DMS153 (cell line): ENCODE results near the gene ACP2.

Experiments
- DNase-seq: peaks from one replicate; lab custom pipeline; 2025; lab: John Stamatoyannopoulos, UW

ACP2 gene

GRCh38 chr11:47269002-47269828, 20.6 kb upstream of the ACP2 start:
- DNase-seq, result peak; percentile 89

GRCh38 chr11:47268448-47269001, 19.9 kb upstream of the ACP2 start:
- no peak for DNase-seq

GRCh38 chr11:47267876-47268275, 19.3 kb upstream of the ACP2 start:
- DNase-seq, result no peak

GRCh38 chr11:47264521-47264920, 15.9 kb upstream of the ACP2 start:
- DNase-seq, result no peak

GRCh38 chr11:47264119-47264518, 15.5 kb upstream of the ACP2 start:
- DNase-seq, result no peak

GRCh38 chr11:47261291-47261800, 12.7 kb upstream of the ACP2 start:
- no peak for DNase-seq

- no peak for DNase-seq
Observed at GRCh38 chr11:47260366-47260765, 11.8 kb upstream of the ACP2 start.

GRCh38 chr11:47259232-47259977, 10.8 kb upstream of the ACP2 start:
- no peak for DNase-seq

- DNase-seq, result no peak
Observed at GRCh38 chr11:47258317-47258902, 9.8 kb upstream of the ACP2 start.

GRCh38 chr11:47257517-47258316, 9.1 kb upstream of the ACP2 start, which contains the start of gene NR1H3:
NR1H3 (plus strand) TSS chr11:47257996; CDS start chr11:47259217, 1,221 bp downstream.
- no peak for DNase-seq

GRCh38 chr11:47257177-47257516, 8.5 kb upstream of the ACP2 start:
- no peak for DNase-seq

GRCh38 chr11:47256374-47256773, 7.8 kb upstream of the ACP2 start:
- DNase-seq, result no peak

- no peak for DNase-seq
Observed at GRCh38 chr11:47254386-47254785, 5.8 kb upstream of the ACP2 start.

GRCh38 chr11:47253660-47254059, 5.0 kb upstream of the ACP2 start:
- DNase-seq, result no peak

- DNase-seq, result no peak
Observed at GRCh38 chr11:47251751-47252150, 3.1 kb upstream of the ACP2 start.

- no peak for DNase-seq
Observed at GRCh38 chr11:47249378-47249715, 733 bp upstream of the ACP2 start.

GRCh38 chr11:47248304-47248663, 330 bp downstream of the ACP2 start:
- no peak for DNase-seq

- no peak for DNase-seq
Observed at GRCh38 chr11:47247502-47247901, 1.1 kb downstream of the ACP2 start.

GRCh38 chr11:47245611-47246357, 2.8 kb downstream of the ACP2 start:
- DNase-seq, result no peak

- DNase-seq, result no peak
Observed at GRCh38 chr11:47244448-47245350, 3.9 kb downstream of the ACP2 start.
